Measurements from ENCODE around the gene WSCD2. TPM values are rescaled to one million over a fixed set of nuclear protein-coding genes. Genes with fewer than 3 reads are reported as not detected.
A peak's percentile ranks its signal among the peaks of the same experiment; 100 is the strongest.

WSCD2 gene
- total and polyA plus RNA-seq, 8 donors = 0.25 to 6.7 (median 1.4) TPM; not detected in 3

DNA sequence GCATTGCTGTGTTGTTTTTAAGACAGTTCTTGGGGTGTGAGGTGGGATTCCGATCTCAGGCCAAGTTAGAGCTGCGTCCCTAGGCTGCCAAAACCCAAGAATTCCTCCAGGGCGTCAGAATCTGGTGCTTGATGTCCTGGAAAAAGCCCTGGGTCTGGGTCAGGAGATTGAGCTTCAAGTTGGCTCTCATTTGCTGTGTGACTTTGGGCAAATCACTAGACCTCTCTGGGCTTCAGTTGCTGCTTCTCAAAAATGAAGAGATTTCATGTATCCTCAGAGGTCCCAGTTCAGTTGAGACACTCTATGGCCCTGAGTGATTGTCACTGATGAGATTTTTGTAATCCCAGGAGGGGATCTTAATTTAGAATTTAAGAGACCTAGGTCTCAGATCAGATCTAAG is 1.9 kb downstream of the WSCD2 start:
- TF ChIP-seq POLR2A (IDR thresholded peaks at IDR 0.05) (no peak), EP300 (IDR thresholded peaks at IDR 0.05) (no peak), POLR2AphosphoS5 (IDR thresholded peaks at IDR 0.05) (no peak)
- TF ChIP-seq, protein P1, sequence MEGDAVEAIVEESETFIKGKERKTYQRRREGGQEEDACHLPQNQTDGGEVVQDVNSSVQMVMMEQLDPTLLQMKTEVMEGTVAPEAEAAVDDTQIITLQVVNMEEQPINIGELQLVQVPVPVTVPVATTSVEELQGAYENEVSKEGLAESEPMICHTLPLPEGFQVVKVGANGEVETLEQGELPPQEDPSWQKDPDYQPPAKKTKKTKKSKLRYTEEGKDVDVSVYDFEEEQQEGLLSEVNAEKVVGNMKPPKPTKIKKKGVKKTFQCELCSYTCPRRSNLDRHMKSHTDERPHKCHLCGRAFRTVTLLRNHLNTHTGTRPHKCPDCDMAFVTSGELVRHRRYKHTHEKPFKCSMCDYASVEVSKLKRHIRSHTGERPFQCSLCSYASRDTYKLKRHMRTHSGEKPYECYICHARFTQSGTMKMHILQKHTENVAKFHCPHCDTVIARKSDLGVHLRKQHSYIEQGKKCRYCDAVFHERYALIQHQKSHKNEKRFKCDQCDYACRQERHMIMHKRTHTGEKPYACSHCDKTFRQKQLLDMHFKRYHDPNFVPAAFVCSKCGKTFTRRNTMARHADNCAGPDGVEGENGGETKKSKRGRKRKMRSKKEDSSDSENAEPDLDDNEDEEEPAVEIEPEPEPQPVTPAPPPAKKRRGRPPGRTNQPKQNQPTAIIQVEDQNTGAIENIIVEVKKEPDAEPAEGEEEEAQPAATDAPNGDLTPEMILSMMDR (IDR thresholded peaks at IDR 0.05) = no peak
- intact Hi-C loops (cut with DNase I; ENCODE audit: low total_unique reads) = no loop called here
- WGBS, 5 donors = 65 to 94% (median 91%) methylated on average over 2 to 3 of the region's 3 CpGs
- Histone ChIP-seq H3K4me3 (no peak overlapping the region), H3K27ac (peak overlapping the region in 1 of 5 donors; percentile 29), H3K36me3 (no peaks in the 10 kb centered on the region), H3K9me3 (peaks cover 0 to 2% (median 0%) of the 10 kb centered on the region in 4 donors), H3K4me1 (peaks cover 11 to 41% (median 19%) of the 10 kb centered on the region in 4 donors), H3K27me3 (peaks cover 0 to 73% (median 21%) of the 10 kb centered on the region in 3 donors)
- DNase-seq = no peak

DNA sequence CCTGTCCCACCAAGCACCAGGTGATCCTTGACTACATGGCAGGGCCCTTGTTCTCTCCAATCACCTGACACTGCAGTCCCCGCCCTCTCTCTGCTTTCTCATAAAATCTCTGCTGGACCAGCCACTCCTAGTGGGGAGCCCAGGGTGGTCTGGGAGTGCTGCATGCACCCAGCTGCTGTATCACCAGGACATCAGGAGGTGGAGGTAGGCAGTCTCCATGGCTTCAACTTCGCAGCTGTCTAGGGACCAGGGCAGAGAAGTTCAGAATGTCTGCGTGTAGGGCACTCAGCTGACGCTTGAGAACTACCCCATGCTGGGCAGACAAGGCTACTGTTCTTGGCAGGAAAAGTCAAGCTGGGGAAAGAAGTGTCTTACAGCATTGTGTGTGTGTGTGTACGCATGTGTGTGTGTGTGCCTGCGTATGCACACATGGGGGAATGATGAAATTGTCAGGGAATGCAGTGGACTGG is 2.6 kb downstream of the WSCD2 start:
- Histone ChIP-seq H3K27me3 (peaks cover 0 to 71% (median 21%) of the 10 kb centered on the region in 3 donors), H3K4me1 (peaks cover 11 to 41% (median 19%) of the 10 kb centered on the region in 4 donors), H3K4me3 (no peak overlapping the region), H3K9me3 (no peaks in the 10 kb centered on the region), H3K27ac (peak overlapping the region in 1 of 5 donors; percentile 29), H3K36me3 (no peaks in the 10 kb centered on the region)
- DNase-seq = no peak
- intact Hi-C loops (cut with DNase I; ENCODE audit: low total_unique reads) = no loop called here
- TF ChIP-seq POLR2A (IDR thresholded peaks at IDR 0.05) (no peak), POLR2AphosphoS5 (IDR thresholded peaks at IDR 0.05) (no peak), EP300 (IDR thresholded peaks at IDR 0.05) (no peak)
- TF ChIP-seq, protein P1 (IDR thresholded peaks at IDR 0.05) = no peak
- 48 to 67% (median 60%) methylated on average over 6 of the region's 6 CpGs for WGBS, 5 donors

DNA sequence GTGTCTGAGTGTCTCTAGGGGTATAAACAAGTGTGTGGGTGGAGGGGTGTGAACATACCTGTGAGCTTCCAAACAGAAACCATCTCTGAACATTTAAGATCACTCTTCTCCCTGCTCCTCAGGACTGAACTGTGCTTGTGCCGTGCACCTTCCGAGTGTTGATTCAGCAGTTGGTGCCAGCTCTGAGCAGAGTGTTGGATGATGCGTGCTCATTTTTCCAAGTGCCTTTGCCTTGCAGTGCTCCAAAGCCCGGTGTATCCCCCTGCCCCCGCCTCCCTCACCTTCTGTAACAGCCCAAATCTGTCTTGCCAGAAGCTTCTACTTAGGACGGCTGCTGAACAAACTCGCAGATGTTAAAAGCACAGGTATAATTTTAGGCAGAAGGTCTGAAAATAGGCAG is 4.4 kb downstream of the WSCD2 start:
- H3K27me3 ChIP-seq = peaks cover 0 to 54% (median 18%) of the 10 kb centered on the region in 3 donors
- no peak for DNase-seq
- H3K4me1 ChIP-seq = peaks cover 11 to 40% (median 19%) of the 10 kb centered on the region in 4 donors
- H3K4me3 ChIP-seq = no peak overlapping the region
- TF ChIP-seq POLR2AphosphoS5 (IDR thresholded peaks at IDR 0.05) = no peak
- no peak for TF ChIP-seq POLR2A (IDR thresholded peaks at IDR 0.05)
- no peak for TF ChIP-seq EP300 (IDR thresholded peaks at IDR 0.05)
- TF ChIP-seq, protein P1 (IDR thresholded peaks at IDR 0.05) = no peak
- no peak overlapping the region for H3K27ac ChIP-seq
- intact Hi-C loops (cut with DNase I; ENCODE audit: low total_unique reads) = no loop called here
- no peaks in the 10 kb centered on the region for H3K36me3 ChIP-seq
- no peaks in the 10 kb centered on the region for H3K9me3 ChIP-seq
- 41 to 61% (median 56%) methylated on average over 5 to 7 of the region's 7 CpGs for WGBS, 5 donors

DNA sequence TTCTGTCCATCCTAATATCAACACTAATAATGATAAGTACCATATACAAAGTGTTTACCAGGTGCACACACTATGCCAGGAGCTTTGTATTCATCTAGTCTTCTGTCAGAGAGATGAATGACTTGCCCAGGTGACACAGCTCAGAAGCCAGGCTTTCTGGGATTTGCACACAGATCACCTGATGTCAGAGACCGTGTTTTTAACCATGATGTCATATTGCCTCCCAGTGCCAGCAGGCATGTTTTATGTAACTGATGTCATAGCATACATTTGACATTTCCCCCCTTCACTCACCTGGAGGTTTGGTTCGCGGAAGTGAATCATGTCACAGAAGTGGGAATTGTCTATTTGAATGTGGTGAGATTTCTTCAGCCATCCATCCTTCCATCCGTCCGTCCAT is 5.7 kb downstream of the WSCD2 start:
- intact Hi-C loops (cut with DNase I; ENCODE audit: low total_unique reads) = no loop called here
- H3K36me3 ChIP-seq = no peaks in the 10 kb centered on the region
- TF ChIP-seq POLR2A (IDR thresholded peaks at IDR 0.05) = no peak
- no peak for TF ChIP-seq POLR2AphosphoS5 (IDR thresholded peaks at IDR 0.05)
- TF ChIP-seq, protein P1 (IDR thresholded peaks at IDR 0.05) = no peak
- TF ChIP-seq EP300 (IDR thresholded peaks at IDR 0.05) = no peak
- no peak overlapping the region for H3K27ac ChIP-seq
- no peak for DNase-seq
- H3K9me3 ChIP-seq = no peaks in the 10 kb centered on the region
- H3K4me3 ChIP-seq = no peak overlapping the region
- 86 to 95% (median 90%) methylated on average over 5 of the region's 5 CpGs for WGBS, 5 donors
- peaks cover 0 to 42% (median 5%) of the 10 kb centered on the region in 3 donors for H3K27me3 ChIP-seq
- peaks cover 1 to 27% (median 9%) of the 10 kb centered on the region in 4 donors for H3K4me1 ChIP-seq

All from stomach (tissue), 9 donors.